Activated CD4-positive, alpha-beta memory T cell treated with anti-CD3 and anti-CD28 coated beads, Interleukin-2, amount 10 ng/mL, durations not matched to agents 7 days and 5 days (primary cell): Measurements from ENCODE around the gene RYR3. TPM values are rescaled to one million over a fixed set of nuclear protein-coding genes. Genes with fewer than 3 reads are reported as not detected.

Source experiments
- CTCF ChIA-PET: fragments of 350-600 bp; sonication (Branson Sonifier 250); formaldehyde crosslinking; loops from one replicate; lab custom pipeline; 2021; ENCODE audit warnings: antibody characterized with exemption, inconsistent platforms; lab: Charles Lee
- POLR2A ChIA-PET: fragments of 350-600 bp; sonication (Branson Sonifier 250); formaldehyde crosslinking; loops from one replicate; lab custom pipeline; 2021; ENCODE audit warnings: antibody characterized with exemption; lab: Charles Lee
- DNase-seq: peaks from one replicate; pipeline ENCODE4 v3.0.0-alpha.2; 2020
- H3K27ac Mint-ChIP-seq: one replicate; pipeline ENCODE4 v1.8.0; 2021; ENCODE audit warnings: mild to moderate bottlenecking, mixed read lengths
- H3K27me3 Mint-ChIP-seq: one replicate; pipeline ENCODE4 v1.8.0; 2021; ENCODE audit warnings: mixed read lengths
- H3K36me3 Mint-ChIP-seq: one replicate; pipeline ENCODE4 v1.8.0; 2021; ENCODE audit warnings: low read depth, mixed read lengths
- H3K4me1 Mint-ChIP-seq: one replicate; pipeline ENCODE4 v1.8.0; 2021; ENCODE audit warnings: mixed read lengths
- H3K4me3 Mint-ChIP-seq: one replicate; pipeline ENCODE4 v1.8.0; 2021; ENCODE audit warnings: mild to moderate bottlenecking, mixed read lengths
- H3K9me3 Mint-ChIP-seq: one replicate; pipeline ENCODE4 v1.8.0; 2021; ENCODE audit warnings: mixed read lengths
- total RNA-seq, 2 experiments: library from RNA; stranded (reverse); gene quantifications; one replicate each; pipeline ENCODE4 v1.2.3, GENCODE V29; 2021

The RYR3 gene
- total RNA-seq, 2 experiments from 2014 or later: not detected

DNA sequence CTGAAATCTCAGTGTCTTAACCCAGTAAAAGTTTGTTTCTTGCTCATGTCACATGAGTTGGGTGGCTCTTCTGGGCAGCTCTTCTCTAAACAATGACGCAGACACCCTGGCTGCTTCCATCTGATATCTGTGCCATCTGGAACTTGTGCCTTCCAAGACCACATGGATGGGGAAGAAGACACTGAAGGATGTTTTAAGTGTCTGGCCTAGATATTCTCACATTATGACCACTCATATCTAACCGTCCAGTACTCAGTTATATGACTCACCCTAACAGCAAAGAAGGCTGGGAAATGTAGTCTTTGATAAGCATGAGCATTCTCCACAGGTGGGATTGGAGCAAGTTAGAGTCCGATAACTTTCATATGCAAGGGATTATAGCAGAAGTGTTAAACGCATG, 66.4 kb downstream of the RYR3 start:
- Mint-ChIP-seq H3K4me1 (no peaks in the 10 kb centered on the region), H3K4me3 (no peak overlapping the region), H3K27me3 (no peaks in the 10 kb centered on the region), H3K36me3 (no peaks in the 10 kb centered on the region), H3K27ac (no peak overlapping the region), H3K9me3 (no peaks in the 10 kb centered on the region)
- ChIA-PET POLR2A (no interaction called here), CTCF (no interaction called here)
- no peak for DNase-seq

DNA sequence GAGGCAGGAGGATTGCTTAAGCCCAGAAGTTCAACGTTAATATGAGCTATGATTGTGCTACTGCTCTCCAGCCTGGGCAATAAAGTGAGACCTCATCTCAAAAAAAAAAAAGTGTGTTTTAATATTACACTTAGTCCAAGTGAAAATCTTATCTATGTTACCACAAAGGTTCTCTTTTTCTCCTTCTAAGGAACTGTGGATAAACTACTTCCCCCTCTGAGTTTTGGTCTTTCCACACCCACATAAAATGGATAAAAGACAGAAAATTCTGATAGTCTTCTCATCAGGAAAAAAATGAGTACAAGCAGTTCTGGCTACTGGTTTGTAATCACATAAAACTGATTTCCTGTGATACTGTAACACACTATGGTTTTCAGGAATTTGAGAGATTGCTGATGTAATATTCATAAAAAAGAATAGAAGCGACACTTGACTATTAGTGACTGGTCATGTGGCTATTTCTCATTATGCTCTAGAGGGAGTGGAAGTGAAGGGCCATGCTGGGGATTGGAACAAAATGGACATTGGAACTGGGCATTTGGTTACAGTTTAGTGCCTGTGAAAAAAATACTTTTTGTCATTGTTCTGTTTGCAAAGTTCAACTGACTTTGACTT, 68.2 kb downstream of the RYR3 start:
- POLR2A ChIA-PET: no interaction called here
- Mint-ChIP-seq H3K27me3 (no peaks in the 10 kb centered on the region), H3K4me3 (no peak overlapping the region), H3K4me1 (no peaks in the 10 kb centered on the region), H3K36me3 (no peaks in the 10 kb centered on the region), H3K27ac (no peak overlapping the region), H3K9me3 (no peaks in the 10 kb centered on the region)
- CTCF ChIA-PET: no interaction called here
- DNase-seq: no peak

- Mint-ChIP-seq H3K4me3 (no peak overlapping the region), H3K27me3 (no peaks in the 10 kb centered on the region), H3K27ac (no peak overlapping the region), H3K36me3 (no peaks in the 10 kb centered on the region), H3K9me3 (no peaks in the 10 kb centered on the region), H3K4me1 (no peaks in the 10 kb centered on the region)
- no peak for DNase-seq
- ChIA-PET POLR2A (no interaction called here), CTCF (no interaction called here)
Observed at GRCh38 chr15:33380406-33380805, 69.6 kb downstream of the RYR3 start.

- Mint-ChIP-seq H3K4me1 (no peaks in the 10 kb centered on the region), H3K36me3 (no peaks in the 10 kb centered on the region), H3K27ac (no peak overlapping the region), H3K9me3 (no peaks in the 10 kb centered on the region), H3K4me3 (no peak overlapping the region), H3K27me3 (no peaks in the 10 kb centered on the region)
- POLR2A ChIA-PET: no interaction called here
- CTCF ChIA-PET: no interaction called here
- DNase-seq: no peak
Observed at GRCh38 chr15:33382491-33382890, 71.7 kb downstream of the RYR3 start.

GRCh38 chr15:33384307-33384706, 73.5 kb downstream of the RYR3 start:
- DNase-seq: no peak
- Mint-ChIP-seq H3K4me1 (no peaks in the 10 kb centered on the region), H3K9me3 (no peaks in the 10 kb centered on the region), H3K27me3 (no peaks in the 10 kb centered on the region), H3K36me3 (no peaks in the 10 kb centered on the region), H3K4me3 (no peak overlapping the region), H3K27ac (no peak overlapping the region)
- POLR2A ChIA-PET: no interaction called here
- CTCF ChIA-PET: no interaction called here

DNA sequence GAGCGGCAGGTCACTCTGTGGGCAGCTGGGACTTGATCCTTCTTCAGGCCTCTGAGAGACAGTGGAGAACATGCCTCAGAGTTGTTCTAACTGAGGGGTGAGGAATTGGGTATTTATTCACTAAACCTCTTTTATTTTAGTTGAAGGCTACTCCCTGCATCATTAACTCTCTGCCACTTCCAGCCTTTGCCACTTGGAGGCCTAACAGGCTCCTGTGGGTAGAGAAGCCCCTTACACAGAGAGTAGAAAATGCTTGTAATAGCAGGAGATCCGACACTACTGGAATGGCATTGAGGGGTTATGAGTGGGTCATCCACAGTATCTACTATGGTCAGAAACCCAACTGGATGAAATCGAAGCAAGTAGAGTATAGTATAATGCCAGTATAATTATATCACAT, 81.7 kb downstream of the RYR3 start:
- no peaks in the 10 kb centered on the region for H3K9me3 Mint-ChIP-seq
- H3K4me1 Mint-ChIP-seq: no peaks in the 10 kb centered on the region
- CTCF ChIA-PET: no interaction called here
- H3K27ac Mint-ChIP-seq: no peak overlapping the region
- POLR2A ChIA-PET: no interaction called here
- no peaks in the 10 kb centered on the region for H3K27me3 Mint-ChIP-seq
- no peak for DNase-seq
- no peak overlapping the region for H3K4me3 Mint-ChIP-seq
- H3K36me3 Mint-ChIP-seq: no peaks in the 10 kb centered on the region

- no peak for DNase-seq
- ChIA-PET CTCF (no interaction called here), POLR2A (no interaction called here)
- Mint-ChIP-seq H3K27me3 (no peaks in the 10 kb centered on the region), H3K36me3 (no peaks in the 10 kb centered on the region), H3K9me3 (no peaks in the 10 kb centered on the region), H3K27ac (no peak overlapping the region), H3K4me1 (no peaks in the 10 kb centered on the region), H3K4me3 (no peak overlapping the region)
Observed at GRCh38 chr15:33393546-33393945, 82.8 kb downstream of the RYR3 start.

- H3K27ac Mint-ChIP-seq: no peak overlapping the region
- no peak overlapping the region for H3K4me3 Mint-ChIP-seq
Observed at GRCh38 chr15:33395321-33395720, 84.6 kb downstream of the RYR3 start.

GRCh38 chr15:33395846-33396245, 85.1 kb downstream of the RYR3 start:
- CTCF ChIA-PET: no interaction called here
- no peaks in the 10 kb centered on the region for H3K27me3 Mint-ChIP-seq
- POLR2A ChIA-PET: no interaction called here
- no peaks in the 10 kb centered on the region for H3K36me3 Mint-ChIP-seq
- DNase-seq: no peak
- H3K27ac Mint-ChIP-seq: no peak overlapping the region
- no peaks in the 10 kb centered on the region for H3K9me3 Mint-ChIP-seq
- no peak overlapping the region for H3K4me3 Mint-ChIP-seq
- no peaks in the 10 kb centered on the region for H3K4me1 Mint-ChIP-seq

More at GRCh38 chr15:33395321-33395720, 84.6 kb downstream of the RYR3 start:
- Mint-ChIP-seq H3K36me3 (no peaks in the 10 kb centered on the region), H3K9me3 (no peaks in the 10 kb centered on the region), H3K27me3 (no peaks in the 10 kb centered on the region), H3K4me1 (no peaks in the 10 kb centered on the region)
- ChIA-PET CTCF (no interaction called here), POLR2A (no interaction called here)
- no peak for DNase-seq

GRCh38 chr15:33396475-33396874, 85.7 kb downstream of the RYR3 start:
- H3K27ac Mint-ChIP-seq: no peak overlapping the region
- no peak overlapping the region for H3K4me3 Mint-ChIP-seq
- POLR2A ChIA-PET: no interaction called here
- no peaks in the 10 kb centered on the region for H3K4me1 Mint-ChIP-seq
- CTCF ChIA-PET: no interaction called here
- no peak for DNase-seq
- no peaks in the 10 kb centered on the region for H3K27me3 Mint-ChIP-seq
- H3K36me3 Mint-ChIP-seq: no peaks in the 10 kb centered on the region
- H3K9me3 Mint-ChIP-seq: no peaks in the 10 kb centered on the region

DNA sequence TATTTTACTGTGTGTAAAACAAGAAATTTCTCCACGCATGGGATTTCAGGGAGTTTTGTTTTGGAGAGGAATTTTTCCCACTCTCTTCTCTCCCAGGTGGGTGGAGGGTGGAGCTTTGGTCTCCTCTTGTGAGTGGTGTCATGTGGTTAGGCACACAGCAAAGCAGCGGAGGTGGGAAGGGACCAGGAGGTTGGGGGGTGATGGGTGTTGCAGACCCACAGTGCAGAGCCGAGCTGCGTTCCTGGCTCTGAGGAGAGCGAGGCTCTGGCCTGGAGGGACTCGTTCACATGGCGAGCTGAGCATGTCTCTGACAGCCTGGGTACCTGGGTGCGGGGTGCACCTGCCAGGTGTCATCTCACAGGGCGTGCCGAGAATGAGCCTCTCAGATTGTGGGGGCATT, 87.8 kb downstream of the RYR3 start:
- CTCF ChIA-PET: interaction anchor here (0.5 kb wide), 1 partner anchor 62 kb away, joined by 3 read pairs; no protein-coding TSS in a partner anchor
- H3K27me3 Mint-ChIP-seq: peaks cover 1% of the 10 kb centered on the region
- no peak overlapping the region for H3K27ac Mint-ChIP-seq
- no peaks in the 10 kb centered on the region for H3K4me1 Mint-ChIP-seq
- POLR2A ChIA-PET: no interaction called here
- no peak for DNase-seq
- H3K36me3 Mint-ChIP-seq: no peaks in the 10 kb centered on the region
- H3K9me3 Mint-ChIP-seq: no peaks in the 10 kb centered on the region
- H3K4me3 Mint-ChIP-seq: no peak overlapping the region

GRCh38 chr15:33400941-33401340, 90.2 kb downstream of the RYR3 start:
- CTCF ChIA-PET: no interaction called here
- peaks cover 1% of the 10 kb centered on the region for H3K27me3 Mint-ChIP-seq
- no peak for DNase-seq
- H3K9me3 Mint-ChIP-seq: no peaks in the 10 kb centered on the region
- H3K27ac Mint-ChIP-seq: no peak overlapping the region
- H3K36me3 Mint-ChIP-seq: no peaks in the 10 kb centered on the region
- H3K4me3 Mint-ChIP-seq: no peak overlapping the region
- no peaks in the 10 kb centered on the region for H3K4me1 Mint-ChIP-seq
- POLR2A ChIA-PET: no interaction called here

GRCh38 chr15:33402600-33402999, 91.8 kb downstream of the RYR3 start:
- peaks cover 1% of the 10 kb centered on the region for H3K27me3 Mint-ChIP-seq
- no peak for DNase-seq
- no peaks in the 10 kb centered on the region for H3K36me3 Mint-ChIP-seq
- POLR2A ChIA-PET: no interaction called here
- no peak overlapping the region for H3K27ac Mint-ChIP-seq
- H3K4me1 Mint-ChIP-seq: no peaks in the 10 kb centered on the region
- CTCF ChIA-PET: no interaction called here
- H3K4me3 Mint-ChIP-seq: no peak overlapping the region
- no peaks in the 10 kb centered on the region for H3K9me3 Mint-ChIP-seq

DNA sequence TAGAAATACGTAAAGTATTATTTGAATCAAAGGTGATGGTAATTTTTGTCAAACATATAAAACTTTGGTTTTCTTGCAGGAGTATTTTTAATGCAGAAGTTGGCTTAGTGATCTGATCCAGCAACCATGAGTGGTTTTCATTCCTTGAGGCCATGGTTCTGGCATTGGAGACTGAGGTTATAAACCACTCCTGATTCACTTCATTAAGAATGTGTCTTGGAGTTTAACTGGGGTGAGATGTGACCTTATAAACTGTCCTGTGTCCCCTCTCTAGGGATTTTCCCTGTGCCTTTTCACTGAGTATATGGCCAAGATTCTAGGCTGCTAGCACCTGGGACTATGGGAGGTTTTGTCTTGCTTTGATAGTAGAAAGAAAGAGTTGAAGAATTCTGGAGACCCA, 94.3 kb downstream of the RYR3 start:
- CTCF ChIA-PET: no interaction called here
- POLR2A ChIA-PET: no interaction called here
- no peak overlapping the region for H3K27ac Mint-ChIP-seq

More for the DNA sequence above, 94.3 kb downstream of the RYR3 start:
- peaks cover 1% of the 10 kb centered on the region for H3K27me3 Mint-ChIP-seq
- no peaks in the 10 kb centered on the region for H3K4me1 Mint-ChIP-seq
- H3K4me3 Mint-ChIP-seq: no peak overlapping the region
- no peaks in the 10 kb centered on the region for H3K9me3 Mint-ChIP-seq
- H3K36me3 Mint-ChIP-seq: no peaks in the 10 kb centered on the region
- DNase-seq: no peak
